ENCODE data around the gene SNX27.

- TF ChIP-seq CTCF (IDR thresholded peaks at IDR 0.05), result no peak
- no peak for TF ChIP-seq POLR2A (IDR thresholded peaks at IDR 0.05)
Measured at GRCh38 chr1:151610142-151610541, 1.7 kb upstream of the SNX27 start.
